Prostate gland (tissue), 2 donors: ENCODE measurements around the gene CBFA2T2. TPM values are rescaled to one million over a fixed set of nuclear protein-coding genes. Genes with fewer than 3 reads are reported as not detected.

Experiments
- DNase-seq: peaks from one replicate; pipeline ENCODE4 v3.0.0-alpha.2; 2019; ENCODE audit warnings: low spot score
- H3K27ac ChIP-seq, 2 donors: fragments of 200-600 bp; sonication (generic); 2 replicates each; pipeline ENCODE4 v1.5.1; 2017 to 2019
- H3K27me3 ChIP-seq: fragments of 200-600 bp; sonication (generic); replicated peaks from 2 replicates; pipeline ENCODE4 v1.5.1; 2019; ENCODE audit not compliant: insufficient read depth
- H3K36me3 ChIP-seq, 2 donors: fragments of 200-600 bp; sonication (generic); 1 replicate in 1 of 2; 2 replicates in 1 of 2; pipeline versions ENCODE4 v1.5.1 to v1.8.1; 2017 to 2019
- H3K4me1 ChIP-seq: fragments of 200-600 bp; sonication (generic); replicated peaks from 2 replicates; pipeline ENCODE4 v1.5.1; 2019
- H3K4me3 ChIP-seq, 2 donors: fragments of 200-600 bp; sonication (generic); 2 replicates each; pipeline ENCODE4 v1.5.1; 2017 to 2019
- H3K9me3 ChIP-seq: fragments of 200-600 bp; sonication (generic); 2 replicates; pipeline ENCODE4 v1.5.1; 2017
- POLR2A ChIP-seq: fragments of 450-650 bp; IDR thresholded peaks from one replicate; pipeline ENCODE4 v1.6.1; 2016; ENCODE audit warnings: antibody characterized with exemption, mild to moderate bottlenecking
- POLR2AphosphoS5 ChIP-seq: sonication (generic); formaldehyde crosslinking; IDR thresholded peaks from one replicate; pipeline ENCODE4 v1.6.1; 2017; ENCODE audit warnings: antibody characterized with exemption
- WGBS: methylation state at CpG from one replicate; pipeline ENCODE4 v1.1.5; 2018; 5-methylcytosine and 5-hydroxymethylcytosine counted together
- intact Hi-C: fragments of 100-400 bp; cut with DNase I; formaldehyde crosslinking; loops from one replicate; pipeline ENCODE4 v1.14.2; 2022
- total RNA-seq, 2 donors: library from RNA; depleted of rRNA; stranded (reverse); fragments of >200 nt; gene quantifications; one replicate each; pipeline ENCODE4 v1.1.0, GENCODE V29; 2016
- TF ChIP-seq, protein P1 (sequence below), 4 experiments: fragments of 200-600 bp in 2 of 4; fragments of 450-650 bp in 2 of 4; sonication (generic) in 2 of 4; IDR thresholded peaks; 1 replicate in 3 of 4; 2 replicates in 1 of 4; pipeline ENCODE4 v1.5.1; 2016 to 2019; ENCODE audit warnings: antibody characterized with exemption in 4 of 4, mild to moderate bottlenecking in 2 of 4, moderate library complexity in 2 of 4

The CBFA2T2 gene
- total RNA-seq, 2 donors from 2014 or later: 40.3 to 54.6 TPM

DNA sequence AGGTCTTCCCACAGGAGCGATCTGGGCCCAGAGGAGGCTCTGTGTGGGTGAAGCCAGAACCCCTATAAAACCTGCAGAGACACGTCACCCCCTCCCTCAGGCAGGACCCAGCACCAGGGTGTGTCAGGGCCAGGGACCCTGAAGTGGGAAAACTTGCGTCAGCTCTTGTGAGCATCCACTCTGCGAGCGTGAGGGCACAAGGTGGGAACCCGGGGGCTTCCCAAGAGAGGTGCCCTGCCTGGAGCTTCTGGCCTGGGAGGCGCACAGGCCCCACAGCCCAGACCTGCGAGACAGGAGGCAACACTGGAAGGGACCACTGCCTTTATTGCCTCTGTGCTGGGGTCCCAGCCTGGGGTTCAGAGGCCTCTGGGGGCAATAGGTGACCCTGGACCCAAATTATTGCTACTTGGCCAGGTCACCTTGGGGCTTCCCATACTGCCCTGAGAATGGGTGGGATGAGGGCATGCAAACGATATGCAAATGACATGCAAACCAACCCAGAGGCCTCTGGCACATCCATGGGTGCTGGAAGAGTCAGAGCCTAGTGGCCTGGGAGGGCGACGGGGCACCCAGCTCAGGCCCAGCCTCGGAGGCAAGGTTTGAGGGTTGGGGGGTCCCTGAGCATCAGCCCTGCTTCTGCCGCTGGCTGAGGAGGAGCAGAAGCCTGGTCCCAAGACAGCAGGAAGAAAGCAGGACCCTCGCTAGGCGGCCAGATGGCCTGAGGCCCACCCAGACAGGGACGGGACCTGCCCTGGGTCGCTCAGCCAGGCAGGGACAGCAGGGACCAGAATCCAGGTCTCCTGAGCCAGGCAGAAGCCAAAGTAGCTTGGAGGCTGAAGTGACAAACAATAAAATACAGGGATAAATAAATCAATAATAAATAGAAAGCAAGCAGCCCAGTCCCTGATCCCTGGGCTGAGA, 167.1 kb downstream of the CBFA2T2 start:
- H3K4me1 ChIP-seq: no peaks in the 10 kb centered on the region
- no peaks in the 10 kb centered on the region for H3K9me3 ChIP-seq
- TF ChIP-seq, protein P1, sequence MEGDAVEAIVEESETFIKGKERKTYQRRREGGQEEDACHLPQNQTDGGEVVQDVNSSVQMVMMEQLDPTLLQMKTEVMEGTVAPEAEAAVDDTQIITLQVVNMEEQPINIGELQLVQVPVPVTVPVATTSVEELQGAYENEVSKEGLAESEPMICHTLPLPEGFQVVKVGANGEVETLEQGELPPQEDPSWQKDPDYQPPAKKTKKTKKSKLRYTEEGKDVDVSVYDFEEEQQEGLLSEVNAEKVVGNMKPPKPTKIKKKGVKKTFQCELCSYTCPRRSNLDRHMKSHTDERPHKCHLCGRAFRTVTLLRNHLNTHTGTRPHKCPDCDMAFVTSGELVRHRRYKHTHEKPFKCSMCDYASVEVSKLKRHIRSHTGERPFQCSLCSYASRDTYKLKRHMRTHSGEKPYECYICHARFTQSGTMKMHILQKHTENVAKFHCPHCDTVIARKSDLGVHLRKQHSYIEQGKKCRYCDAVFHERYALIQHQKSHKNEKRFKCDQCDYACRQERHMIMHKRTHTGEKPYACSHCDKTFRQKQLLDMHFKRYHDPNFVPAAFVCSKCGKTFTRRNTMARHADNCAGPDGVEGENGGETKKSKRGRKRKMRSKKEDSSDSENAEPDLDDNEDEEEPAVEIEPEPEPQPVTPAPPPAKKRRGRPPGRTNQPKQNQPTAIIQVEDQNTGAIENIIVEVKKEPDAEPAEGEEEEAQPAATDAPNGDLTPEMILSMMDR (IDR thresholded peaks at IDR 0.05): no peak
- no peak for TF ChIP-seq POLR2AphosphoS5
- no peak for TF ChIP-seq POLR2A
- H3K27ac ChIP-seq: peak overlapping the region in 1 of 2 donors; percentile 7
- H3K27me3 ChIP-seq: no peaks in the 10 kb centered on the region
- intact Hi-C loops: no loop called here
- WGBS: 87% methylated on average over 17 of the region's 17 CpGs
- H3K4me3 ChIP-seq: no peak overlapping the region
- peaks cover 3 to 8% of the 10 kb centered on the region in 2 donors for H3K36me3 ChIP-seq
- DNase-seq: no peak

DNA sequence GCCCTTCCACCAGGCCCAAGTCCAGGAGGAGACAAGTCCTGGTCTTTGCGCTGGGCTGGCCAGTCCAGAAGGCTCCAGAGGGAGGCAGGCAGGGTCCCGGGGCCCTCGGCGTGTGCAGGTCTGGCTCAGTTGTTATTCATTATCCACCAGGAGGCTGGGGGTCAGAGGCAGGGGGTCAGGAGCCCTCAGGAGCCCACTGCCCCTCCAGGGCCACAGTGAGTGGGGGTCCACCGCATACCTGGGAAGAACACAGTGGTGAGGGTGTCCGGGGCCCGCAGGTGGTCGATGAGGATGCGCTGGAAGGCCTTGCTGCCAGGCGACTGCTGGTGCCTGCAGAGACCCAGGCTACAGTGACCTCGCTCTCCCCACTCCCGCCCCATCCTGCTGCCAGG, 167.8 kb downstream of the CBFA2T2 start:
- H3K27me3 ChIP-seq: no peaks in the 10 kb centered on the region
- no peaks in the 10 kb centered on the region for H3K4me1 ChIP-seq
- H3K27ac ChIP-seq: peak overlapping the region in 1 of 2 donors; percentile 7
- H3K9me3 ChIP-seq: no peaks in the 10 kb centered on the region
- H3K36me3 ChIP-seq: peaks cover 3 to 8% of the 10 kb centered on the region in 2 donors
- WGBS: 93% methylated on average over 12 of the region's 12 CpGs
- no peak for DNase-seq
- intact Hi-C loops: no loop called here
- TF ChIP-seq POLR2AphosphoS5: no peak
- TF ChIP-seq, protein P1 (IDR thresholded peaks at IDR 0.05): no peak
- TF ChIP-seq POLR2A: no peak
- no peak overlapping the region for H3K4me3 ChIP-seq

DNA sequence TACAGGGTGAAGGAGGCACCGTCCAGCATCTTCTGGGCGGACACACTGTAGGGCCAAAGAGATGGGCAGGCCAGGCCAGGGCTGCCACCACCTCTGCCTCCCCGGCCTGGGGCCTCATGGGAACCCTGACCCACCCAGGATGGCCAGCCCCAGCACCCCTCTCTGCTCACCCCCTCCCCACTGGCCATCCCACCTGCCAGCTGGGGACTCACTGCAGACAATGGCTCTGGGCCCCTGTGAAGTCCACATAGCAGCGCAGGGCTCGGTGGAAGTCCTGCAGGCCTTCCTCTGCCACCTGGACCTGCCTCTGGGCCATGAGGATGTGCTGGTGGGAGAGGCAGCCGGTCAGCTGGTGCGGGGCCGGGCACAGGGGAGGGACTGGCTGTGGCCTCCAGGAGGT, 168.6 kb downstream of the CBFA2T2 start:
- 90% methylated on average over 8 of the region's 8 CpGs for WGBS
- DNase-seq: no peak
- Histone ChIP-seq H3K27ac (no peak overlapping the region), H3K4me3 (no peak overlapping the region), H3K27me3 (no peaks in the 10 kb centered on the region), H3K9me3 (no peaks in the 10 kb centered on the region), H3K4me1 (no peaks in the 10 kb centered on the region), H3K36me3 (peaks cover 3 to 8% of the 10 kb centered on the region in 2 donors)
- intact Hi-C loops: no loop called here
- no peak for TF ChIP-seq POLR2AphosphoS5
- no peak for TF ChIP-seq POLR2A
- TF ChIP-seq, protein P1 (IDR thresholded peaks at IDR 0.05): no peak

DNA sequence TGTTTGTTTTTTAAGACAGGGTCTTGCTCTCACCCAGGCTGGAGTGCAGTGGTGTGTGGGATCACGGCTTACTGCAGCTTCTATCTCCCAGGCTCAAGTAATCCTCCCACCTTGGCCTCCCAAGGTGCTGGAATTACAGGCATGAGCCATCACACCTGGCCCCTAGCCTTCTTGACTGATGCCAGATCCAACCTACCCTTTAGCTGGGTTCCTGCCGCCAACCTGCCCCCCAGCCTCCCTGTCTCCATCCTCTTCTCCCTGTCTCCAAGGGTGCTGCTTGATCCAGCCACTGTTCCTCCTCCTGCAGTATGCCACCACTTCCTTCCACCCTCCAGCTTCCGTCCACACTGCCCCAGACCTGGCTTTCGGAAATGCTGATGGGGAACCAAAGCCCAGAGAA, 169.0 kb downstream of the CBFA2T2 start:
- DNase-seq: no peak

More for the DNA sequence above, 169.0 kb downstream of the CBFA2T2 start:
- Histone ChIP-seq H3K4me1 (no peaks in the 10 kb centered on the region), H3K27ac (no peak overlapping the region), H3K36me3 (peaks cover 3 to 8% of the 10 kb centered on the region in 2 donors), H3K4me3 (no peak overlapping the region), H3K27me3 (no peaks in the 10 kb centered on the region), H3K9me3 (no peaks in the 10 kb centered on the region)
- intact Hi-C loops: no loop called here
- TF ChIP-seq, protein P1 (IDR thresholded peaks at IDR 0.05): no peak
- TF ChIP-seq POLR2AphosphoS5: no peak
- TF ChIP-seq POLR2A: no peak
- WGBS: 89% methylated on average over 4 of the region's 4 CpGs
